ENCODE data around the gene RNF207.

Gene RNF207

GRCh38 chr1:6197746-6198427 lies 8.0 kb upstream of the RNF207 start (continued):
- TF ChIP-seq TSHZ1 (tag by site-specific recombination; IDR thresholded peaks at IDR 0.05; ENCODE audit: borderline replicate concordance) (no peak), MYNN (tag by site-specific recombination; IDR thresholded peaks at IDR 0.05; ENCODE audit: borderline replicate concordance) (no peak), ZNF785 (tag by site-specific recombination; IDR thresholded peaks at IDR 0.05) (no peak), ZBTB44 (tag by site-specific recombination; IDR thresholded peaks at IDR 0.05) (no peak), ZNF24 (tag by site-specific recombination; IDR thresholded peaks at IDR 0.05) (no peak), AEBP2 (tag by site-specific recombination; IDR thresholded peaks at IDR 0.05; ENCODE audit: borderline replicate concordance) (no peak), ZNF184 (tag by site-specific recombination; IDR thresholded peaks at IDR 0.05) (no peak), ZNF518A (tag by site-specific recombination; conservative IDR thresholded peaks at IDR 0.05; ENCODE audit: low read depth) (no peak), ZBTB20 (tag by site-specific recombination; IDR thresholded peaks at IDR 0.05) (no peak), MEIS1 (CRISPR knock-in tag; IDR thresholded peaks at IDR 0.05; ENCODE audit: borderline replicate concordance) (no peak)

GRCh38 chr1:6198646-6199297 lies 7.1 kb upstream of the RNF207 start:
- POLR2A ChIA-PET = interaction anchor here (1.0 to 2.1 kb wide), 2 partner anchors 37 to 40 kb away, joined by 3 to 7 read pairs; partner anchors contain the start of gene ICMT
- Histone ChIP-seq H3K27ac (ENCODE audit: extremely low read depth, low read depth, low read length) (peak overlapping the region; percentile 76), H3K36me3 (ENCODE audit: control insufficient read depth in 2 of 2, insufficient read depth in 1 of 2, low read length in 2 of 2) (peaks cover 31 to 45% of the 10 kb centered on the region in 2 experiments; a peak in 2 of 3 replicates), H3K9me3 (ENCODE audit: control insufficient read depth, insufficient read depth, low read depth, low read length) (no peaks in the 10 kb centered on the region), H3K4me1 (ENCODE audit: control insufficient read depth, insufficient read depth, low read length) (peaks cover 4% of the 10 kb centered on the region; the same call in 1 of the 2 replicates), H3K4me3 (ENCODE audit: low read depth, low read length) (peak overlapping the region; percentile 99)
- CTCF ChIA-PET = interaction anchor here (0.5 to 2.9 kb wide), 5 partner anchors 9 to 340 kb away, joined by 3 to 12 read pairs (median 3); no protein-coding TSS in a partner anchor
- TF ChIP-seq ZFP37 (tag by site-specific recombination; IDR thresholded peaks at IDR 0.05) = no peak; the same call in 1 of the 2 replicates
- TF ChIP-seq ZBTB11 (tag by site-specific recombination; conservative IDR thresholded peaks at IDR 0.05; ENCODE audit: low read depth) = 0 out of 2 replicates have a peak, but pooled peaks have one; percentile 13
- peak; percentile 84 for TF ChIP-seq ZNF449 (tag by site-specific recombination; IDR thresholded peaks at IDR 0.05)
- TF ChIP-seq KLF17 (tag by site-specific recombination; IDR thresholded peaks at IDR 0.05) = no peak

Data from HEK293 (cell line).